Liver (tissue), 9 donors: Measurements from ENCODE around the gene FRRS1. TPM values are rescaled to one million over a fixed set of nuclear protein-coding genes. Genes with fewer than 3 reads are reported as not detected.
A peak's percentile ranks its signal among the peaks of the same experiment; 100 is the strongest.
"Not testable (repeated sequence)": the region's sequence is repeated elsewhere in the genome, so short reads cannot be mapped to it uniquely, and the experiment has no call there.

Source experiments
- DNase-seq: peaks from one replicate; pipeline ENCODE4 v3.0.0-alpha.2; 2017; ENCODE audit warnings: low spot score
- H3K27ac ChIP-seq, 2 donors: one replicate each; pipeline ENCODE4 v1.7.0; 2013; ENCODE audit warnings: inconsistent platforms in 2 of 2, low read length in 2 of 2, control low read depth in 1 of 2, low read depth in 1 of 2, mild to moderate bottlenecking in 1 of 2
- H3K27me3 ChIP-seq, 4 donors: one replicate each; pipeline versions ENCODE4 v1.6.1 to v1.7.0; 2013; ENCODE audit warnings: low read length in 3 of 4, inconsistent platforms in 1 of 4, mild to moderate bottlenecking in 1 of 4, moderate library complexity in 1 of 4; ENCODE audit not compliant: control insufficient read depth in 4 of 4, insufficient read depth in 4 of 4
- H3K36me3 ChIP-seq, 4 donors: one replicate each; pipeline versions ENCODE4 v1.6.1 to v1.7.0; 2013; ENCODE audit warnings: low read length in 3 of 4, mild to moderate bottlenecking in 3 of 4, low read depth in 1 of 4, moderate library complexity in 1 of 4; ENCODE audit not compliant: control insufficient read depth in 4 of 4, insufficient read depth in 3 of 4
- H3K4me1 ChIP-seq, 4 donors: one replicate each; pipeline versions ENCODE4 v1.6.1 to v1.7.0; 2013; ENCODE audit warnings: low read length in 3 of 4, mild to moderate bottlenecking in 3 of 4, moderate library complexity in 1 of 4; ENCODE audit not compliant: control insufficient read depth in 4 of 4, insufficient read depth in 4 of 4
- H3K4me3 ChIP-seq, 3 donors: one replicate each; pipeline versions ENCODE4 v1.6.1 to v1.7.0; 2013; ENCODE audit warnings: low read length in 3 of 3, control low read depth in 1 of 3, low read depth in 1 of 3, mild to moderate bottlenecking in 1 of 3
- H3K9ac ChIP-seq, 2 donors: one replicate each; pipeline ENCODE4 v1.7.0; 2013; ENCODE audit warnings: low read length in 2 of 2, mild to moderate bottlenecking in 2 of 2, moderate library complexity in 2 of 2, control low read depth in 1 of 2, low read depth in 1 of 2
- H3K9me3 ChIP-seq, 4 donors: one replicate each; pipeline versions ENCODE4 v1.6.1 to v1.7.0; 2013; ENCODE audit warnings: low read length in 3 of 4; ENCODE audit not compliant: control insufficient read depth in 4 of 4
- EGR1 ChIP-seq, 2 donors: IDR thresholded peaks; 2 replicates each; pipeline ENCODE4 v1.6.1; 2016 to 2018; ENCODE audit warnings: antibody characterized with exemption in 2 of 2, low read depth in 2 of 2
- FOXA1 ChIP-seq: IDR thresholded peaks from 2 replicates; pipeline ENCODE4 v1.6.1; 2016; ENCODE audit warnings: antibody characterized with exemption
- GABPA ChIP-seq, 2 donors: IDR thresholded peaks in 1 of 2; conservative IDR thresholded peaks in 1 of 2; 2 replicates each; pipeline ENCODE4 v1.6.1; 2016; ENCODE audit warnings: antibody characterized with exemption in 2 of 2, mild to moderate bottlenecking in 1 of 2, moderate library complexity in 1 of 2
- HNF4A ChIP-seq, 2 donors: conservative IDR thresholded peaks; 2 replicates each; pipeline ENCODE4 v1.6.1; 2016; ENCODE audit warnings: antibody characterized with exemption in 2 of 2, mild to moderate bottlenecking in 2 of 2
- HNF4G ChIP-seq: IDR thresholded peaks from 2 replicates; pipeline ENCODE4 v1.6.1; 2016; ENCODE audit warnings: antibody characterized with exemption
- JUND ChIP-seq, 2 donors: IDR thresholded peaks; 2 replicates each; pipeline ENCODE4 v1.6.1; 2016; ENCODE audit warnings: antibody characterized with exemption in 2 of 2
- NR2F2 ChIP-seq: IDR thresholded peaks from 2 replicates; pipeline ENCODE4 v1.6.1; 2016; ENCODE audit warnings: antibody characterized with exemption
- RAD21 ChIP-seq, 2 donors: IDR thresholded peaks; 2 replicates each; pipeline ENCODE4 v1.6.1; 2016; ENCODE audit warnings: antibody characterized with exemption in 2 of 2, mild to moderate bottlenecking in 2 of 2
- RXRA ChIP-seq, 2 donors: IDR thresholded peaks; 2 replicates each; pipeline ENCODE4 v1.6.1; 2017 to 2018; ENCODE audit warnings: antibody characterized with exemption in 2 of 2, mild to moderate bottlenecking in 1 of 2
- SP1 ChIP-seq: IDR thresholded peaks from 2 replicates; pipeline ENCODE4 v1.6.1; 2018; ENCODE audit warnings: antibody characterized with exemption, mild to moderate bottlenecking
- TAF1 ChIP-seq: conservative IDR thresholded peaks from 2 replicates; pipeline ENCODE4 v1.6.1; 2016; ENCODE audit warnings: antibody characterized with exemption, mild to moderate bottlenecking
- YY1 ChIP-seq: IDR thresholded peaks from 2 replicates; pipeline ENCODE4 v1.6.1; 2016; ENCODE audit warnings: antibody characterized with exemption, mild to moderate bottlenecking
- WGBS: extraction: QIAGEN DNeasy Blood & Tissue Kit; methylation state at CpG from one replicate; pipeline ENCODE4 v1.1.7; 2013; 5-methylcytosine and 5-hydroxymethylcytosine counted together
- polyA plus RNA-seq, 2 donors: library from polyadenylated mRNA; stranded (reverse) in 1 of 2; unstranded in 1 of 2; fragments of 200-250 nt in 1 of 2; fragments of >200 nt in 1 of 2; fragmentation: Nextera tagmentation in 1 of 2; extraction: Ambion mirVana in 1 of 2; gene quantifications; one replicate each; pipeline versions ENCODE4 v1.2.1 to v1.2.3, GENCODE V29; 2013 to 2015
- total RNA-seq, 2 donors: library from RNA; depleted of rRNA; stranded (reverse); fragments of >200 nt; gene quantifications; one replicate each; pipeline ENCODE4 v1.2.3, GENCODE V29; 2014
- TF ChIP-seq, protein P1 (sequence below): fragments of 150-350 bp; IDR thresholded peaks from 2 replicates; pipeline ENCODE4 v1.5.1; 2017; ENCODE audit warnings: improper control_type of control experiment, low read depth, low read length; ENCODE audit not compliant: missing input control
- TF ChIP-seq, protein P2 (sequence below): IDR thresholded peaks from 2 replicates; pipeline ENCODE4 v1.6.1; 2016; ENCODE audit warnings: antibody characterized with exemption
- TF ChIP-seq, protein P3 (sequence below): IDR thresholded peaks from 2 replicates; pipeline ENCODE4 v1.6.1; 2016; ENCODE audit warnings: antibody characterized with exemption
- TF ChIP-seq, protein P4 (sequence below): IDR thresholded peaks from 2 replicates; pipeline ENCODE4 v1.6.1; 2016; ENCODE audit warnings: antibody characterized with exemption
- donor health status: healthy.
- donor health status: healthy.
- donor health status: healthy.
- donor health status: healthy.
- donor health status: healthy.

The FRRS1 gene
- total and polyA plus RNA-seq, 4 donors: 2.7 to 87.4 (median 30.4) TPM

DNA sequence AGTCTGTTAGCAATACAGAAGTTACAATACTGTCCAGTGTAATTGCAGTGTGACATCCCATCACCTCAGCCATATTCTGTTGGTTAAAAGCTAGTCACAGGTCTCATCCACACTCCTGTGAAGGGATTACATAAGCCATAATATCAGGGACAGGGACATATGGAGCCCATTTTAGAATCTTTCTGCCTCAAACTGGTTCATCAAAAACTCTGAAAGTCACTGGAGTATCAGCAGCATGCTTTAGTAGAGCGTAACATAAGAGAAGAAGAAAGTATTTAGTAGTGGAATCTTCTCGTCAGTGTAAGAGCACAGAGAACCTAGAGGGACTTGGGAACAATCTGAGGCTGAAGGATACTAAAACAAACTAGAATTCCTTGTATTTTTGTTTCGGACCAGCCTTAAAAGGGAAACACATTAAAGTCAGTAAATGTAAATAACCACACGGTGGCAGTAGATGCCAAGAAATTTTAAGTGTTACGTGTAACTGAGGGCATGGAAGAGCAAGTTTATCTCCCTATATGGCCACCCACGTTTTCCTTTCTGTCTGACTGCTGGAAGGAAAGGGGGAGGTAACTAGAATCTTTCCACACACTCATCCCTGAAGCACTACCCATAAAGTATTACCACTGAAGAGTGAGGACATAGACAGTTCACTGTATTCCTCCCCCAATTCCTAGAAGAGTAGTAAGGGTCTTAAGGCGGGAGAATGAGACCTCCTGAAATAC, 42.1 kb upstream of the FRRS1 start (continued):
- TF ChIP-seq, protein P1, sequence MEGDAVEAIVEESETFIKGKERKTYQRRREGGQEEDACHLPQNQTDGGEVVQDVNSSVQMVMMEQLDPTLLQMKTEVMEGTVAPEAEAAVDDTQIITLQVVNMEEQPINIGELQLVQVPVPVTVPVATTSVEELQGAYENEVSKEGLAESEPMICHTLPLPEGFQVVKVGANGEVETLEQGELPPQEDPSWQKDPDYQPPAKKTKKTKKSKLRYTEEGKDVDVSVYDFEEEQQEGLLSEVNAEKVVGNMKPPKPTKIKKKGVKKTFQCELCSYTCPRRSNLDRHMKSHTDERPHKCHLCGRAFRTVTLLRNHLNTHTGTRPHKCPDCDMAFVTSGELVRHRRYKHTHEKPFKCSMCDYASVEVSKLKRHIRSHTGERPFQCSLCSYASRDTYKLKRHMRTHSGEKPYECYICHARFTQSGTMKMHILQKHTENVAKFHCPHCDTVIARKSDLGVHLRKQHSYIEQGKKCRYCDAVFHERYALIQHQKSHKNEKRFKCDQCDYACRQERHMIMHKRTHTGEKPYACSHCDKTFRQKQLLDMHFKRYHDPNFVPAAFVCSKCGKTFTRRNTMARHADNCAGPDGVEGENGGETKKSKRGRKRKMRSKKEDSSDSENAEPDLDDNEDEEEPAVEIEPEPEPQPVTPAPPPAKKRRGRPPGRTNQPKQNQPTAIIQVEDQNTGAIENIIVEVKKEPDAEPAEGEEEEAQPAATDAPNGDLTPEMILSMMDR: peak; percentile 69
- no peak for TF ChIP-seq TAF1

DNA sequence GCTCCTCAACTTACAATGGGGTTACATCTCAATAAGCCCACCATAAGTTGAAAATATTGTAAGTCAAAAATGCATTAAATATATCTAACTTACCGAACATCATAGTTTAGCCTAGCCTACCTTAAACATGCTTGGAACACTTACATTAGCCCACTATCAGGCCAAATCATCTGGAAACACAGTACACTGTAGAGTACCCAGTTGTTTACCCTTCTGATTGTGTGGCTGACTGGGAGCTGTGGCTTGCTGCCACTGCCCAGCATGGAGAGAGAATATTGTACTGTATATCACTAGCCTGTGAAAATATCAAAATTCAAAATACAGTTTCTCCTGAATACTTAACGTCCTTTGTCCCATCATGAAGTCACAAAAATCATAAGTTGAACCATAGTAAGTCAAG, 40.4 kb upstream of the FRRS1 start:
- H3K27me3 ChIP-seq: no peaks in the 10 kb centered on the region
- H3K36me3 ChIP-seq: no peaks in the 10 kb centered on the region
- H3K9ac ChIP-seq: no peak overlapping the region
- no peak overlapping the region for H3K4me3 ChIP-seq
- no peaks in the 10 kb centered on the region for H3K9me3 ChIP-seq
- no peak overlapping the region for H3K27ac ChIP-seq
- no peak for TF ChIP-seq YY1
- no peak for TF ChIP-seq SP1
- no peak for TF ChIP-seq EGR1 (IDR thresholded peaks at IDR 0.05; ENCODE audit: low read depth in 2 of 2)
- no peak for TF ChIP-seq JUND (IDR thresholded peaks at IDR 0.05)
- TF ChIP-seq, protein P2, sequence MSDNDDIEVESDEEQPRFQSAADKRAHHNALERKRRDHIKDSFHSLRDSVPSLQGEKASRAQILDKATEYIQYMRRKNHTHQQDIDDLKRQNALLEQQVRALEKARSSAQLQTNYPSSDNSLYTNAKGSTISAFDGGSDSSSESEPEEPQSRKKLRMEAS: no peak
- TF ChIP-seq, protein P3, sequence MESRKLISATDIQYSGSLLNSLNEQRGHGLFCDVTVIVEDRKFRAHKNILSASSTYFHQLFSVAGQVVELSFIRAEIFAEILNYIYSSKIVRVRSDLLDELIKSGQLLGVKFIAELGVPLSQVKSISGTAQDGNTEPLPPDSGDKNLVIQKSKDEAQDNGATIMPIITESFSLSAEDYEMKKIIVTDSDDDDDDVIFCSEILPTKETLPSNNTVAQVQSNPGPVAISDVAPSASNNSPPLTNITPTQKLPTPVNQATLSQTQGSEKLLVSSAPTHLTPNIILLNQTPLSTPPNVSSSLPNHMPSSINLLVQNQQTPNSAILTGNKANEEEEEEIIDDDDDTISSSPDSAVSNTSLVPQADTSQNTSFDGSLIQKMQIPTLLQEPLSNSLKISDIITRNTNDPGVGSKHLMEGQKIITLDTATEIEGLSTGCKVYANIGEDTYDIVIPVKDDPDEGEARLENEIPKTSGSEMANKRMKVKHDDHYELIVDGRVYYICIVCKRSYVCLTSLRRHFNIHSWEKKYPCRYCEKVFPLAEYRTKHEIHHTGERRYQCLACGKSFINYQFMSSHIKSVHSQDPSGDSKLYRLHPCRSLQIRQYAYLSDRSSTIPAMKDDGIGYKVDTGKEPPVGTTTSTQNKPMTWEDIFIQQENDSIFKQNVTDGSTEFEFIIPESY: no peak
- no peak for TF ChIP-seq NR2F2
- TF ChIP-seq RAD21 (IDR thresholded peaks at IDR 0.05): no peak
- TF ChIP-seq, protein P1: no peak
- no peak for TF ChIP-seq GABPA (IDR thresholded peaks at IDR 0.05 in 1 of 2, conservative IDR thresholded peaks at IDR 0.05 in 1 of 2)
- no peak for TF ChIP-seq HNF4A (conservative IDR thresholded peaks at IDR 0.05)
- TF ChIP-seq, protein P4, sequence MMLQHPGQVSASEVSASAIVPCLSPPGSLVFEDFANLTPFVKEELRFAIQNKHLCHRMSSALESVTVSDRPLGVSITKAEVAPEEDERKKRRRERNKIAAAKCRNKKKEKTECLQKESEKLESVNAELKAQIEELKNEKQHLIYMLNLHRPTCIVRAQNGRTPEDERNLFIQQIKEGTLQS: no peak
- WGBS: 82% methylated on average over 2 of the region's 2 CpGs
- no peak for DNase-seq
- H3K4me1 ChIP-seq: peaks cover 0 to 4% (median 0%) of the 10 kb centered on the region in 4 donors

DNA sequence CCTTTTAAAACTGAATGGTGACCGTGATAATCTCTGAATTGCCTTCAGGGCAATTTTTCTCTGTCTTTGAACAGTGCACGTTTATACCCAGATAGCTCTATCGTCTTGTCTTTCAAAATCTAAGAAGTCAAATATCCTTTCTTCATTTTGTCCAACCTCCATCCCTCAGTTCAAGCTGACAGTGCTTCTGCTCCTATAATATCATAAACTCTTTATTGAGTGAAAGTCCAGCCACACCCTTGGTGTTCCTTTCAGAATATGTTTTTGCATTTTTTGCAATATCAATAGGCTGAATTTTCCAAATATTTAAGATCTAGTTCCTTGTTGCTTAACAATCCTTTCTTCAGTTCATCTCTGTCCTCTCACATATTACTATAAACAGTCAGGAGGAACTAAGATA, 35.1 kb upstream of the FRRS1 start:
- WGBS: 87% methylated on average over 3 of the region's 3 CpGs
- Histone ChIP-seq H3K36me3 (no peaks in the 10 kb centered on the region), H3K27me3 (no peaks in the 10 kb centered on the region), H3K9ac (no peak overlapping the region), H3K4me3 (no peak overlapping the region), H3K9me3 (no peaks in the 10 kb centered on the region), H3K4me1 (no peaks in the 10 kb centered on the region), H3K27ac (no peak overlapping the region)
- TF ChIP-seq RXRA (IDR thresholded peaks at IDR 0.05) (no peak), HNF4A (conservative IDR thresholded peaks at IDR 0.05) (no peak), HNF4G (no peak), SP1 (no peak), FOXA1 (no peak), GABPA (IDR thresholded peaks at IDR 0.05 in 1 of 2, conservative IDR thresholded peaks at IDR 0.05 in 1 of 2) (no peak), TAF1 (no peak), EGR1 (IDR thresholded peaks at IDR 0.05; ENCODE audit: low read depth in 2 of 2) (no peak), YY1 (no peak)
- TF ChIP-seq, protein P4: no peak
- TF ChIP-seq, protein P3: no peak
- DNase-seq: no peak

DNA sequence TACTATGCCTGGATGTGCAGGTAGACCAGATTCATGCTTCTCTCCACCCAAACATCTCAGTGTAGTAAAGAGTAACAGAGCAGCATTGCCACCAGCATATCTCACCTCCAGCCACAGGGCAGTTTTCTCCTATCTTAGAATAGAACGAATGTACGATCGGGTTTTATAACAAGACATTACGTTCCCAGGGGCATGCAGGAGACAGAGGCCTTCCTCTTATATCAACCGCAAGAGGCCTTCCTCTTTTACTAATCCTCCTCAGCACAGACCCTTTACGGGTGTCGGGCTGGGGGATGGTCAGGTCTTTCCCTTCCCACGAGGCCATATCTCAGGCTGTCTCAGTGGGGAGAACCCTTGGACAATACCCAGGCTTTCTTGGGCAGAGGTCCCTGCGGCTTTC, 27.4 kb upstream of the FRRS1 start:
- H3K4me3 ChIP-seq, H3K9ac ChIP-seq, H3K9me3 ChIP-seq, H3K4me1 ChIP-seq, DNase-seq, H3K36me3 ChIP-seq, H3K27ac ChIP-seq, H3K27me3 ChIP-seq: not testable (repeated sequence)
- WGBS: 80% methylated on average over 9 of the region's 9 CpGs
